Activated naive CD8-positive, alpha-beta T cell treated with anti-CD3 and anti-CD28 coated beads for 36 hours (primary cell): Measurements from ENCODE around the gene MORN4. TPM values are rescaled to one million over a fixed set of nuclear protein-coding genes. Genes with fewer than 3 reads are reported as not detected.

Experiments used
- total RNA-seq, 2 experiments: library from RNA; stranded (reverse); gene quantifications; one replicate each; pipeline ENCODE4 v1.2.3, GENCODE V29; 2021

Gene MORN4
- total RNA-seq, 2 experiments from 2014 or later: 3.0 to 3.4 TPM

Other genes with a start within 250 kb of the MORN4 start
- 10 to 100 TPM; 82.2 to 88.4 TPM for gene RRP12, start 232.2 kb downstream of the MORN4 start, total RNA-seq
- gene PGAM1, start 207.3 kb downstream of the MORN4 start, total RNA-seq: 100 to 1,000 TPM; 933 to 982 TPM
- gene EXOSC1, start 187.5 kb downstream of the MORN4 start, total RNA-seq: 10 to 100 TPM; 48.4 to 53.7 TPM
- gene ZDHHC16, start 187.3 kb downstream of the MORN4 start, total RNA-seq: 10 to 100 TPM; 37.5 to 42.2 TPM
- 10 to 100 TPM; 96.2 to 97.0 TPM for gene MMS19, start 135.1 kb downstream of the MORN4 start, total RNA-seq
- gene UBTD1, start 134.6 kb downstream of the MORN4 start, total RNA-seq: 1 to 10 TPM in 1 of 2 experiments, under 1 TPM in 1; 0.99 to 1.3 TPM
- not detected for gene ANKRD2, start 60.7 kb downstream of the MORN4 start, total RNA-seq
- not detected for gene HOGA1, start 49.1 kb downstream of the MORN4 start, total RNA-seq
- gene C10orf62, start 43.8 kb downstream of the MORN4 start, total RNA-seq: not detected
- gene PI4K2A, start 7.2 kb upstream of the MORN4 start, total RNA-seq: 10 to 100 TPM; 10.8 to 11.7 TPM
- 1 to 10 TPM; 3.1 to 3.2 TPM for gene AVPI1, start 53.7 kb upstream of the MORN4 start, total RNA-seq
- 1 to 10 TPM; 4.1 to 5.5 TPM for gene MARVELD1, start 80.2 kb upstream of the MORN4 start, total RNA-seq
- 10 to 100 TPM; 20.9 to 22.8 TPM for gene ZFYVE27, start 103.6 kb upstream of the MORN4 start, total RNA-seq
- gene SFRP5, start 138.5 kb upstream of the MORN4 start, total RNA-seq: under 1 TPM; 0.22 to 0.27 TPM
- under 1 TPM; 0.80 to 0.90 TPM for gene GOLGA7B, start 216.3 kb upstream of the MORN4 start, total RNA-seq